Activated CD4-positive, alpha-beta T cell treated with anti-CD3 and anti-CD28 coated beads, Interleukin-2, amount 10 ng/mL, durations not matched to agents 24 days and 14 days (primary cell): ENCODE data around the gene ZSWIM4. TPM values are rescaled to one million over a fixed set of nuclear protein-coding genes. Genes with fewer than 3 reads are reported as not detected.
A peak's percentile ranks its signal among the peaks of the same experiment; 100 is the strongest.

Experiments
- DNase-seq: peaks from one replicate; pipeline ENCODE4 v3.0.0; 2022
- H3K27ac Mint-ChIP-seq: one replicate; pipeline ENCODE4 v1.8.0; 2022; ENCODE audit warnings: mild to moderate bottlenecking, mixed read lengths
- H3K27me3 Mint-ChIP-seq: one replicate; pipeline ENCODE4 v1.8.0; 2022; ENCODE audit warnings: mixed read lengths
- H3K36me3 Mint-ChIP-seq: one replicate; pipeline ENCODE4 v1.8.0; 2022; ENCODE audit warnings: low read depth, mild to moderate bottlenecking, mixed read lengths
- H3K4me1 Mint-ChIP-seq: one replicate; pipeline ENCODE4 v1.8.0; 2021; ENCODE audit warnings: mixed read lengths
- H3K4me3 Mint-ChIP-seq: one replicate; pipeline ENCODE4 v1.8.0; 2022; ENCODE audit warnings: mild to moderate bottlenecking, moderate library complexity, mixed read lengths
- H3K9me3 Mint-ChIP-seq: one replicate; pipeline ENCODE4 v1.8.0; 2021; ENCODE audit warnings: mixed read lengths
- intact Hi-C: fragments of 100-400 bp; cut with micrococcal nuclease; formaldehyde crosslinking; loops from one replicate; pipeline ENCODE4 v1.15.1; 2023
- total RNA-seq: library from RNA; stranded (reverse); gene quantifications from 2 replicates; pipeline ENCODE4 v1.2.3, GENCODE V29; 2022

The ZSWIM4 gene
- total RNA-seq, 1 donor from 2014 or later, result 7.5 TPM

GRCh38 chr19:13839938-13840304 lies 44.7 kb downstream of the ZSWIM4 start:
- Mint-ChIP-seq H3K4me1 (peaks cover 40% of the 10 kb centered on the region), H3K9me3 (no peaks in the 10 kb centered on the region), H3K27me3 (no peaks in the 10 kb centered on the region), H3K27ac (peak overlapping the region; percentile 89), H3K4me3 (peak overlapping the region; percentile 94), H3K36me3 (peaks cover 45% of the 10 kb centered on the region)
- DNase-seq, result no peak
- intact Hi-C loops, result loop anchor here (1.0 to 10.0 kb wide), 5 partner anchors 7 to 688 kb away; partner anchors contain the start of genes IER2, STX10, TECR and ZSWIM4

GRCh38 chr19:13840305-13841085 lies 45.3 kb downstream of the ZSWIM4 start:
- intact Hi-C loops, result loop anchor here (10.0 kb wide), 1 partner anchor 684 kb away; the partner anchor contains the start of gene TECR
- no peaks in the 10 kb centered on the region for H3K27me3 Mint-ChIP-seq
- peak; percentile 80 for DNase-seq
- peaks cover 43% of the 10 kb centered on the region for H3K4me1 Mint-ChIP-seq
- peak overlapping the region; percentile 94 for H3K4me3 Mint-ChIP-seq
- peaks cover 41% of the 10 kb centered on the region for H3K36me3 Mint-ChIP-seq
- H3K9me3 Mint-ChIP-seq, result no peaks in the 10 kb centered on the region
- H3K27ac Mint-ChIP-seq, result peak overlapping the region; percentile 89

DNA sequence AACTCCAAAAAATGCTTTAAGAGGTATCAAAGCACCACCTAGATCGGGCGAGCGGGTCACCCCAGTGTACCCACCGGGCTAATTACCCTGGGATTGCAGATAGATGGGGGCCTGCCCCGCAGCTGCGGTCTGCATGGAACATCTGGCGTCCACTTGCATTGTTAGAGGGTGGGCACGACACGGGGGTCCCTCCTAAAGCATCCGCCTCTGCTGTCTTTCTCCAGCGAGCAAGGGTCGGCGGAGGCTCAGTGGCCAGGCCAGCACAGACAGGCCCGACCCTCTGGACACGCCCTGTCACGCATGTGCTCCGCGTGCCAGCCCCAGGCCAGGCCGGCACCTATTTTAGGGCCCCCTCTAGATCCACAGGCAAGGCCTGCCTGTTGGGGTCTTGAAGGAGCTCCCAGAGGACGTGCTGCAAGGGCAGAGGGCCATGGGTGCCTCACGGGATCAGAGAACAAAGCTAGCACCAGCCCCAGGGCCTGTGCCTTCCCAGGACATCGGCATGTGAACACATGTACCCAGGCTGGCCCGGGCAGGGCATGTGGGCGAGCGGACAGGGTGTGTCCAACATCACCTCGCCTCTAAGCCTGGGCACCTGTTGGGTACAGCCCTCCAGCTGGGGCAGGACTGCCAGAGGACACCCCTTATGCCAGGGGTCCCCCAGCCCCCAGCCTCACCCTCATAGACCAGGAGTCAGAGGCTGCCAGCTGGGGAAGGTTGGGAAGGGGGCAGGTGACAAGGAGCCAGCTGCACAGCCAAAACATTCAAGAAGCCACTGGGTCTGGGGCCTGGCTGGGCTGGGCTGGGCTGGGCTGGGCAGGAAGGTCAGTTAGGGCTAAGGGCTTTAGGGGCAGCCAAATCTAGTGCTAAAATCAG lies 46.1 kb downstream of the ZSWIM4 start:
- DNase-seq, result peak; percentile 83
- Mint-ChIP-seq H3K4me3 (peak overlapping the region; percentile 94), H3K27me3 (no peaks in the 10 kb centered on the region), H3K36me3 (peaks cover 37% of the 10 kb centered on the region), H3K9me3 (no peaks in the 10 kb centered on the region), H3K4me1 (peaks cover 48% of the 10 kb centered on the region), H3K27ac (peak overlapping the region; percentile 89)
- intact Hi-C loops, result loop anchor here (10.0 kb wide), 1 partner anchor 683 kb away; the partner anchor contains the start of gene TECR

DNA sequence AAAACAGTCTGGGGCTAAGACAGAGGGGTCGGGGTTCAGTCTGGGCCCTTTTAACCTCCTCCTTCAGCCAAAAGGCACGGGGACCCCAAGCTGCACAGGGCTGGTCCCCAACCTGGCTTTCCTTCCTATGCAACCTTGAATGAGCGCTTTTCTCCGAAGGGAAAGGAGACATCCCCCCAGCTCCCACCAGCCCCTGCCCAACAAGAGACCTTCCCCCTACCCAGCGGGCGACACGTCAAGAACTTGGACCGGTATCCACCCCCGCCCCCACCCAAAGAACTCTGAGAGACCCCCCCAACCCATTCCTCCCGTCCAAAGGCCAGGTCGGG lies 46.7 kb downstream of the ZSWIM4 start:
- H3K4me1 Mint-ChIP-seq, result peaks cover 50% of the 10 kb centered on the region
- peak overlapping the region; percentile 89 for H3K27ac Mint-ChIP-seq
- intact Hi-C loops, result loop anchor here (10.0 kb wide), 1 partner anchor 683 kb away; the partner anchor contains the start of gene TECR
- H3K9me3 Mint-ChIP-seq, result no peaks in the 10 kb centered on the region
- peak; percentile 80 for DNase-seq
- peak overlapping the region; percentile 94 for H3K4me3 Mint-ChIP-seq
- H3K27me3 Mint-ChIP-seq, result no peaks in the 10 kb centered on the region
- peaks cover 37% of the 10 kb centered on the region for H3K36me3 Mint-ChIP-seq

GRCh38 chr19:13842291-13843103 lies 47.3 kb downstream of the ZSWIM4 start:
- Mint-ChIP-seq H3K27ac (peak overlapping the region; percentile 97), H3K4me1 (peaks cover 47% of the 10 kb centered on the region)
- intact Hi-C loops, result loop anchor here (10.0 kb wide), 1 partner anchor 682 kb away; the partner anchor contains the start of gene TECR

GRCh38 chr19:13843104-13843921 lies 48.1 kb downstream of the ZSWIM4 start:
- H3K4me3 Mint-ChIP-seq, result peak overlapping the region; percentile 92

More at GRCh38 chr19:13842291-13843103, 47.3 kb downstream of the ZSWIM4 start:
- Mint-ChIP-seq H3K36me3 (peaks cover 34% of the 10 kb centered on the region), H3K9me3 (no peaks in the 10 kb centered on the region), H3K4me3 (peak overlapping the region; percentile 94), H3K27me3 (no peaks in the 10 kb centered on the region)
- peak; percentile 94 for DNase-seq

DNA sequence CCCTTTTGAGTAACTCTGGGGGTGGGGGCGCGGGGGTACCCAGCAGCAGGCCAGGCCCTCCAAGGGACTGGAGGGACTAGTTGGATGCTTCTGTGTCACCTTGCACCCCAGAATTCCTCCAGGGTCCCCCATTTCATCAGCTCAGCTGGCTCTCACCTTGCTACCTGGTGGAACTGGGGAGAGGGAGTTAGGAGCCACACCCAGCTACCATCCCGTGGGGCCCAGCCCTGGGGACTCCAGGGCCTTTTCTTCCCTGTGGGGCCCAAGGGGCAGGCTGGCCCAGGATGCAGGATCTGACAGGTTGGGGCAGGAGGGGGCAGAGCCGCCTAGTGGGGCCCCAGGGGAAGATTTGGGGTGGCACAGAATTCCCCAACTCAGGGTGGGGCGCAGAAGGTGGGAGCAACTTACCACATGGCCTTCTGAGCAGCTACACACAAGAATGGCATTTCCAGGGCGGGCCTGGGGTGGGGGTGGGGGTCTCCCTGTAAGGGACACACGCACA lies 48.9 kb downstream of the ZSWIM4 start:
- Mint-ChIP-seq H3K4me3 (peak overlapping the region; percentile 92), H3K36me3 (peaks cover 25% of the 10 kb centered on the region), H3K9me3 (no peaks in the 10 kb centered on the region), H3K4me1 (peaks cover 42% of the 10 kb centered on the region), H3K27me3 (no peaks in the 10 kb centered on the region), H3K27ac (peak overlapping the region; percentile 97)
- intact Hi-C loops, result loop anchor here (10.0 kb wide), 1 partner anchor 681 kb away; the partner anchor contains the start of gene TECR
- DNase-seq, result peak; percentile 71

More at GRCh38 chr19:13843104-13843921, 48.1 kb downstream of the ZSWIM4 start:
- intact Hi-C loops, result loop anchor here (10.0 kb wide), 1 partner anchor 681 kb away; the partner anchor contains the start of gene TECR
- Mint-ChIP-seq H3K4me1 (peaks cover 44% of the 10 kb centered on the region), H3K36me3 (peaks cover 31% of the 10 kb centered on the region), H3K9me3 (no peaks in the 10 kb centered on the region), H3K27ac (peak overlapping the region; percentile 97), H3K27me3 (no peaks in the 10 kb centered on the region)
- DNase-seq, result no peak

GRCh38 chr19:13846557-13847406 lies 51.5 kb downstream of the ZSWIM4 start:
- Mint-ChIP-seq H3K9me3 (no peaks in the 10 kb centered on the region), H3K27ac (peak overlapping the region; percentile 99), H3K4me3 (peak overlapping the region; percentile 87), H3K27me3 (no peaks in the 10 kb centered on the region), H3K4me1 (peaks cover 46% of the 10 kb centered on the region), H3K36me3 (peaks cover 6% of the 10 kb centered on the region)
- intact Hi-C loops, result loop anchor here (1.0 to 10.0 kb wide), 4 partner anchors 7 to 678 kb away; partner anchors contain the start of gene TECR
- peak; percentile 99 for DNase-seq

- intact Hi-C loops, result loop anchor here (1.0 to 10.0 kb wide), 4 partner anchors 8 to 677 kb away; partner anchors contain the start of gene TECR
- peaks cover 2% of the 10 kb centered on the region for H3K36me3 Mint-ChIP-seq
- DNase-seq, result peak; percentile 94
- no peaks in the 10 kb centered on the region for H3K9me3 Mint-ChIP-seq
- peak overlapping the region; percentile 99 for H3K27ac Mint-ChIP-seq
- peaks cover 46% of the 10 kb centered on the region for H3K4me1 Mint-ChIP-seq
- peak overlapping the region; percentile 87 for H3K4me3 Mint-ChIP-seq
- no peaks in the 10 kb centered on the region for H3K27me3 Mint-ChIP-seq
Observed at GRCh38 chr19:13847407-13848339, 52.4 kb downstream of the ZSWIM4 start.

GRCh38 chr19:13848340-13848677 lies 53.1 kb downstream of the ZSWIM4 start:
- intact Hi-C loops, result loop anchor here (10.0 kb wide), 1 partner anchor 676 kb away; the partner anchor contains the start of gene TECR
- Mint-ChIP-seq H3K4me1 (peaks cover 43% of the 10 kb centered on the region), H3K27me3 (no peaks in the 10 kb centered on the region), H3K4me3 (peak overlapping the region; percentile 87), H3K36me3 (peaks cover 2% of the 10 kb centered on the region), H3K27ac (peak overlapping the region; percentile 79), H3K9me3 (no peaks in the 10 kb centered on the region)
- no peak for DNase-seq
